NCI-H510A treated with DMSO at 0.1 percent for 48 hours (cell line): ENCODE data around the gene SBF2.
A peak's percentile ranks its signal among the peaks of the same experiment; 100 is the strongest.

Experiments
- DNase-seq: peaks from one replicate; lab custom pipeline; 2025; lab: John Stamatoyannopoulos, UW

The SBF2 gene

DNA sequence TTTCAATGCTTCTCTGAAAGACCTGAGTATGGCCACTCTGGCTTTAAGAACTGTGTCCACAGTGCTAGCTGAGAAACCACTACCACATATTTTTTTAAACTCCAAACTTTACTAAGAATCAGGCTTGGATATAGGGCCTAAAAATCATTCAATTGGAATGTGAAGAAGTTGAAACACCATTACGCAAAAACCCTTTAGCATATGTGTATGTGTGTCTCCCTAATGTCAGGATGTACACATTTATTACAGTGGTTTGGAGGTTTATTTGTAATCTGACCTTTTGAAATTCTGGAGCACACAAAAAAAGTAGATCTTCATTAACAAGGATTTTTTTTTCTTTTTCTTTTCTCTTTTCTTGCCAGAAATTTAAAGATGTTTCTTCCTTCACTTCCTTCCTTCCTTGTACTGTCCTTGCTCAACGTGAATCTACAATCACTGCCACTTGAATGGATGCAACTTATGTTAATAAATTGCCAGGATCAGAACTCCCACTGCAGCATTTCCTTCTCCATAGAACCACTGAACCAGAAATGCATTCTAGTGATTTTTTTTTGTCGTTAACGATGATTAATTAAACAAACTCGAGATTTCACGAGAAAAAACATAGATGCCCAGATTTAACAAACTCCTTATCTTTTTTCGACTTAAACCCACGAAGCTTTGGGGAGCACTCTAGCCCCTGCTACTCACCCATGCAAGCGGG lies 7.8 kb upstream of the SBF2 start:
- DNase-seq, result no peak

DNA sequence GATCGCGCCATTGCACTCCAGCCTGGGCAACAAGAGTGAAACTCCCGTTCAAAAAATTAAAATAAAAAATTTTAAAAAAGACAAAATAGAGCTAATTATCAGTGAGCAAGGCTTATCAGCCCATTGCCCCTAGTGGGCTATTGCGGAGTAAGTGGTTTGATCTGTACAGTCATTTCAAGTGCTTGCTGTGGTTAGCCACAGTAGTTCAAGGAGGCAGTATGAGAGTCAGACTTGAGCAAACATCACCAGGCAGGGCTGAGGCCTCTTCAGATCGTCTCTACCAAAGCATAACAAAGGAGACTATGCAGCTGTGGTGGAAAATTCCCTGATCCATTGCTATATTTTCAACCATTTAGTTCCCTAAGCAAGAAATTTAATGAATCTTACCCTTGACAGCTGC lies 4.3 kb upstream of the SBF2 start:
- DNase-seq, result peak; percentile 68

- no peak for DNase-seq
Observed at GRCh38 chr11:10295064-10295901, 1.3 kb upstream of the SBF2 start.

DNA sequence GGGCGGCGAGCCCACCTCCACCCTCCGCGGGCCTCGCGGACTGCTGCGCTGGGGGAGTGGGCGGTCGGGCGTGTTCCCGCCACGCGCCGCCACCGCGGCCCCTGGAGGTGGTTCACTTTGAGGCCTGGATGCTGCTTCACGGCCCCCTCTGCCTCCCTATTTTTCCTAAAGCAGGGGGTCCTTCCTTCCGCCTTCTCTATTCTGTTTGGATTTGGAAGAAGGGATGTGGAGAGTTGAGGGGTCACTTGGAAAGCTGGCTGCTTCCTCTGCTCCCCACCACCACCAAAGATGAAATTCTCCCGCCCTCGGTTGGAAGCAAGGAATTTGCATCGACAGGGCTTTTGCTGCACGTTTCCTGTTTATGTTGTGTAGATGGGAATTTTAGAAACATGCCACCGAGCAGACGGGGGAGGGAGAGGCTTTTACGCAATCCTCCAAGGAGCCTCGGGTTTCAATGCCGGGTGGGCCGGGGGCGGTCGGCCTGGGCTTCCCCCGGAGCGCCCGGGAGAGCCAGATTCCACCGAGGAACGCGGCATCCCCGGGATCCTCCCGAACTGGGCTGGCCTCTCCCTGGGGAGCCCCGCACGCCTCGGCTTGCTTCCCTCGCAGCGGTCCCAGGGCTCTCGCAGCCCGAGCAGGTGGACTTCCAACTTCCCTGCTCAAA lies 403 bp upstream of the SBF2 start:
- DNase-seq, result no peak

DNA sequence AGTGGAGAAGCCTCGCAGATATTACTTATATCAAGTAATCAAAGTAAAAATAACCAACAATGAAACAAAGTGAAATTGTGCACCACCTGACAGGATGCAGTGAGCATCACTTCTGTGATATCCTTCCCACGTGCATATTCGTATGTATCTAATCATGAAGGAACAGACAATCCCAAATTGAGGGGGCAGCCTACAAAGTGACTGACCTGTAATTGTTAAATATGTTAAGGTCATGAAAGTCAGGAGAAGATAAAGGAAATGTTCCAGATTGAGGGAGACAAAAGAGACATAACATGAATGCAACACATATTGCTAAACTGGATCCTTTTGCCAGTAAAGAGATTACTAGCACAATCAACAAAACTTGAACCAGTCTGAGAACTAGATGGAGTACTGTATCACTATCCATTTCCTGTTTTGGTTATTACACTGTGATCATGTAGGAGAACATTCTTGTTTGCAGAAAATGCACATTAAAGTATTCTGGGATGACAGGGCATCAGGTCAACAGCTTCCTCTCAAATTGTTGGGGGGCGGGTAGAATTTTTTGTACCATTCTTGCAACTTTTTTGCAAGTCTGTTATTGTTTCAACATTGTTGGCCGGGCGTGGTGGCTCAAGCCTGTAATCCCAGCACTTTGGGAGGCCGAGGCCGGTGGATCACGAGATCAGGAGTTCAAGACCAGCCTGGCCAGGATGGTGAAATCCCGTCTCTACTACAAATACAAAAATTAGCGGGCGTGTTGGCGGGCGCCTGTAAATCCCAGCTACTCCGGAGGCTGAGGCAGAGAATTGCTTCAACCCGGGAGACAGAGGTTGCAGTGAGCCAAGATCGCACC lies 2.0 kb downstream of the SBF2 start:
- DNase-seq, result no peak

DNA sequence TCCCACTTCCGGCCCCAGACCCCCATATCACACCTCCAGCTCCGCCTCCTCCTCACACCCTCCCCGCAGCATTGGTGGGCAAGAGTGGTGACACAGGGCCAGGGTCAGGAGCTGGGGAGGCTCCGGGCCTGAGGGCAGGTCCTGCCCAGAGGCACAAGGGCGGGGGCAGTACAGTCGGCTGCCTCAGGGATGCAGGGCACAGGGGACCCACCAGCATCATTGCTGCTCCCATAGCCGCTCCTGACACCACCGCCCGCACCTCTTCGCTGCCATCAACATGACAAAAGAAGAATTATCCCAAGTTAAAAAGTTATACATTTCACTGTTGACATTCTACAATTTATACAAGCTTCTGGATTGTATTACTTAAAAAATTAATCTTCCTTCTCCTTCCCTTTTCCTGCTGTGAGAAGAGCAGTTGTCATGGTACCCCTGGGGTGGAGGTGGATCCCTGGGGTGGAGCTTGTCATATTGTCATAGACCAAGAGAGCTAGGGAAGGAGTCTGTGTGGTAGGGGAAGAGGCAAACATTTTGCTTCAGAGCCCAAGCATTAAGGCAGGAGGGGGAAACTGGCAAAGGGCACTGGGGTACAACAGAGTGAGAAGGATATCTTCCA lies 4.1 kb downstream of the SBF2 start:
- no peak for DNase-seq

GRCh38 chr11:10288881-10289764 lies 4.9 kb downstream of the SBF2 start:
- DNase-seq, result no peak

DNA sequence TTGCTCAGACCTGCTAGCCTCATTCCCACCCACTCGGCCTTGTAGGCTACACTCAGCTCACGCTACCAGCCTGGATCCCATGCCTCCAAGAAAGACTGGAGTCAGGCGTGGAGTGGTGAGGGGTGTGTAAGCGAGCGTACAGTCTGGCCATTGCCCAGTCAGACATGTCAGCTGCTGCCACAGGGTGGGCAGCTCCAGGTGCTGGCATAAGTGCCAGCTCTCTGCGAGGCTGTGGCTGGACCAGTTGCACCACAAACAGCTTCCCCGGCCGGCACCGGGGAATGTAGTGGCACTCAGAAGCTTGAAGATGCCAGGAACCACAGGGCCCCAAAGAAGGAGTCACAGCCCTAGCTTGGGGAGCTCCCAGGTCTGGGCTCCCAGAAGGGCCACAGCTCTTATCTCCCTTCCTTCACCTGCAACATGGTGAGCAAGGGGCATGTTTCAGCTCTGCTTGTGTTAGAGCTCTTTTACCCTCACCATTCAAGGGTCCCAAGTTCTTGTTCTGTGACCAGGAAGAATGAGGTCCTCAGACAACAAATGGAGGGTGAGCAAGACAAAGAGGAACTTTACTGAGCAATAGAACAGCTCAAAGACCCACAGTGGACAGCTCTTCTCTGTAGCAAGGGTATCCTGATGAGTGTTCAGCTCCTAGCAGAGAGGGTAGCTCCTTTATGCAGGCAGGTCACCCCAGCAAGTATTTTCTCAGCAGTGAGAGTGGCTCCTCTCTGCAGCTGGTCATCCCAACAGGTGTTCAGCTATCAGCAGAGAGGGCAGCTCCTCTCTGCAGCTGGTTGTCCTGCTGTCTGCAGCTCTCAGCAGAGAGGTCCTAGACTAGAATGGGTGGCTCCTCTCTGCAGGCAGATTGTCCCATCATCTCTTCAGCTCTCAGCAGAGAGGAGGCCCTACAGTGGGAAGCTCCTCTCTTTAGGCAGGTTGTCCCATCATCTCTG lies 6.0 kb downstream of the SBF2 start:
- DNase-seq, result no peak

- no peak for DNase-seq
Observed at GRCh38 chr11:10287140-10287539, 6.9 kb downstream of the SBF2 start.

- no peak for DNase-seq
Observed at GRCh38 chr11:10285148-10285802, 8.7 kb downstream of the SBF2 start.

DNA sequence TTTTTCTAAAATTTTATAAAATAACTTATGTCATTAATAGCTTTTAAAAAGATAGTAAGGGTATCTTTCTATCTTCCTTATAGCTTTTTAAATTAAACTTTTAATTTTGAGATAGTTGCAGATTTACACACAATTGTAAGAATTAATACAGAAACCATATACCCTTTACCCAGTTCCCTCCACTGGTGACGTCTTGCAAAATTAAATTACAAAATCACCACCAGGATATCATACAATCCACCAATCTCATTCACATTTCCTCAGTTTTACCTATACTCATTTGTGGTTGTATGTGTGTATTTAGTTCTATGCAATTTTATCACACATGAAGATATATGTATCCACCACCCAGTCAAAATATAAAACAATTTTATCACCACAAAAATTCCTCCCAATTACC lies 10.0 kb downstream of the SBF2 start:
- DNase-seq, result no peak

GRCh38 chr11:10282117-10282516 lies 11.9 kb downstream of the SBF2 start:
- no peak for DNase-seq

GRCh38 chr11:10275714-10276113 lies 18.3 kb downstream of the SBF2 start:
- no peak for DNase-seq

DNA sequence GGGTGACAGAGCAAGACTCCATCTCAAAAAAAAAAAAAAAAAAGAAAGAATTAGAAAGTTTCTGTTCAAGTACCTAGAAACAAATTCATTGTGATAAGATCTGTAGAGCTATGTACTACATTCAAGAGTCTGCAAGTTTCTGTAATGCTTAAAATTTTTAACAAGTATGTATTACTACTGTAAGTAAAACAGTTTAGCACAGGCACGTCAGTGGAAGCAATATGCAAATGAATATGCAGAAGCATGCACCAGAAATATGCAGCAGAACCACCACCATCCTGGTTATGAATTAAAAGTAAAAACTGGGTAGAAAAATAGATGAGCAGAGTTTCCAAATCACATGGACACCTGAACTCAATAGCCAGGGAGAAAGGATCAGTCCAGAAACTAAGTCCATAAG lies 19.3 kb downstream of the SBF2 start:
- no peak for DNase-seq

- no peak for DNase-seq
Observed at GRCh38 chr11:10273738-10274137, 20.3 kb downstream of the SBF2 start.

- DNase-seq, result no peak
Observed at GRCh38 chr11:10272132-10272531, 21.9 kb downstream of the SBF2 start.

DNA sequence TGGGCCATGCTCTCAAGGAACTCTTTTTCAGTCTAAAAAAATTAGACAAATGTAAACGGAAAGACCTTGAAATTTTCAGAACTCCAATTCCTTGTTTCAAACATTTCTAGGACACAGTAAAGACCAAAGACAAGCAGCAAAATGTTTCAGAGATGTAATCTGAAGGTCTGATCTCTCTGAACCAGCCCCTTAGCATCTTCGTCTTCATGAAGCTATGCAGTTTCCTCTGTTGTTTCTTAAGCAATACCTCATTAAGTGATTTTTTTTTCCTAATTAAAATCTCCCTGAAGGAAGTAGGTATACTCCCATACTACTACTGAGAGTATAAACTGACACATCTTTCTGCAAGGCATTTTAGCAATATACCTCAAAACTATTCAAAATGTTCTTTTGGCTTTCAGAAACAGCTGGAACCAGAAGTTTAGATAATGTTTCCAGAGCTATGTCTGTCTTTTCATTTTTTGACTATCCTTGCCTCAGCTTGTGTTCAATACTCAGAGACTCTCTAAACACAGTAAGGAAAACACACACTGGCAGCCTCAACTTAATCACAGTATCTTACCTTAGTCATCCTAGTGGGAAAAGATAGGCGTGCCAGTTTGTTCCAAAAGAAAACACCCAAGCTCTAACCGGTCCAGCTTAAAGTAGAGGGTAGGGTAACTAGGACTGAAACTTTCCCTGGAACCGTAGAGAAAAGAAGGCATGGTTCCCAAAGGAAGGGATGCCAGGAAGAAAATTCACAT lies 25.1 kb downstream of the SBF2 start:
- DNase-seq, result no peak

GRCh38 chr11:10267821-10268220 lies 26.2 kb downstream of the SBF2 start:
- no peak for DNase-seq
